Loucy (cell line): ENCODE results near the gene PTGDR.

ENCODE experiments used
- H2AFZ ChIP-seq: fragments of 200-600 bp; sonication (generic); 2 replicates; pipeline ENCODE4 v1.6.0; 2016; ENCODE audit warnings: antibody characterized with exemption, mild to moderate bottlenecking, low read length, moderate library complexity
- H3F3A ChIP-seq: fragments of 200-600 bp; 2 replicates; pipeline ENCODE4 v1.6.0; 2016; ENCODE audit warnings: antibody characterized with exemption, low read depth, mild to moderate bottlenecking
- H3K27me3 ChIP-seq: fragments of 200-600 bp; sonication (generic); 2 replicates; pipeline ENCODE4 v1.6.1; 2014; ENCODE audit warnings: low read length, mild to moderate bottlenecking; ENCODE audit not compliant: insufficient read depth, poor library complexity, severe bottlenecking
- H3K36me3 ChIP-seq: fragments of 200-600 bp; sonication (generic); 2 replicates; pipeline ENCODE4 v1.6.1; 2016; ENCODE audit warnings: low read length; ENCODE audit not compliant: insufficient read depth
- H3K4me1 ChIP-seq: fragments of 200-600 bp; sonication (generic); 2 replicates; pipeline ENCODE4 v1.5.1; 2014; ENCODE audit warnings: low read length, mild to moderate bottlenecking; ENCODE audit not compliant: insufficient read depth, poor library complexity, severe bottlenecking
- H3K4me2 ChIP-seq: fragments of 200-600 bp; sonication (generic); 2 replicates; pipeline ENCODE4 v1.6.0; 2014; ENCODE audit warnings: antibody characterized with exemption, low read length, low read depth, mild to moderate bottlenecking; ENCODE audit not compliant: poor library complexity, severe bottlenecking
- H3K4me3 ChIP-seq: fragments of 200-600 bp; sonication (generic); 2 replicates; pipeline ENCODE4 v1.5.1; 2014; ENCODE audit warnings: low read length, mild to moderate bottlenecking, mixed read lengths; ENCODE audit not compliant: poor library complexity, severe bottlenecking
- H3K79me2 ChIP-seq: fragments of 200-600 bp; sonication (generic); 2 replicates; pipeline ENCODE4 v1.6.1; 2014; ENCODE audit warnings: low read length; ENCODE audit not compliant: insufficient read depth
- H3K9ac ChIP-seq: fragments of 200-600 bp; sonication (generic); 2 replicates; pipeline ENCODE4 v1.6.0; 2014; ENCODE audit warnings: mild to moderate bottlenecking, low read depth, low read length, moderate library complexity; ENCODE audit not compliant: poor library complexity, severe bottlenecking
- H3K9me2 ChIP-seq: fragments of 200-600 bp; sonication (generic); replicated peaks from 2 replicates; pipeline ENCODE4 v1.6.1; 2016; ENCODE audit warnings: low read depth, low read length, mixed read lengths
- H3K9me3 ChIP-seq: fragments of 200-600 bp; sonication (generic); 2 replicates; pipeline ENCODE4 v1.6.1; 2014; ENCODE audit warnings: mild to moderate bottlenecking, antibody characterized with exemption, low read length, low read depth; ENCODE audit not compliant: insufficient read depth
- H4K20me1 ChIP-seq: fragments of 200-600 bp; sonication (generic); 2 replicates; pipeline ENCODE4 v1.6.0; 2014; ENCODE audit warnings: antibody characterized with exemption, low read length, mild to moderate bottlenecking; ENCODE audit not compliant: insufficient read depth, poor library complexity, severe bottlenecking
- EZH2phosphoT487 ChIP-seq: fragments of 200-600 bp; IDR thresholded peaks from 2 replicates; pipeline ENCODE4 v1.6.1; 2018; ENCODE audit warnings: antibody characterized with exemption, mild to moderate bottlenecking, moderate library complexity, borderline replicate concordance
- TF ChIP-seq, protein P1 (sequence below): fragments of 200-600 bp; sonication (generic); conservative IDR thresholded peaks from 2 replicates; pipeline ENCODE4 v1.5.1; 2014; ENCODE audit warnings: mild to moderate bottlenecking, antibody characterized with exemption, low read length

The PTGDR gene

DNA sequence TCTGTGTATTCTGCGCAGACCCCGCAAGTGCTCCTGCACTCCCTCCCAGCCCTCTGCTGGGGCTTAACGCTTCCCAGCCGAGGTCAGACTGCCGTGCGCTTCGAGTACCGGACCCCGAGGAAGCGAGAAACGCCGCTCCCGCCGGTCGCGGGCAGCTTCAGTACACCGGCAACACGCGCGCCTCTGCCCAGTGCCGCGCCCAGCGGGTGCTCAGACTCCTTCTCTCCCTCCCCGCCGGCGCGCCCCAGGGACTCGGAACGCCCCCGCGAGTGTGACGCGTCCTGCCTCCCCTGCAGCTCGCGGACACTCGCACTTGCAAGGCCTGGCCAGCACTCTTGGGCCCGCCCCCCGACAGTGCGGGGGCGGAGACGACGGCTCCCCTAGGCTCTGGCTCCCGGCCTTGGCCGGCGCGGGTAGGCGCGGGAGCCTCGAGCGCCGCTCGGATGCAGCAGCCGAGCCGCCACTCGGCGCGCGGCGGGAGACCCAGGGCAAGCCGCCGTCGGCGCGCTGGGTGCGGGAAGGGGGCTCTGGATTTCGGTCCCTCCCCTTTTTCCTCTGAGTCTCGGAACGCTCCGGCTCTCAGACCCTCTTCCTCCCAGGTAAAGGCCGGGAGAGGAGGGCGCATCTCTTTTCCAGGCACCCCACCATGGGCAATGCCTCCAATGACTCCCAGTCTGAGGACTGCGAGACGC, 46.6 kb downstream of the PTGDR start, which contains the start of gene PTGER2:
TSS of gene PTGER2 (plus strand) at position 410 of the 692 bp plus-strand sequence. CDS start at position 647, 237 bp downstream.
- Histone ChIP-seq H3K79me2 (no peaks in the 10 kb centered on the region), H4K20me1 (no peaks in the 10 kb centered on the region), H3K4me3 (peak within 1 kb of the TSS; percentile 81), H3K27me3 (no peaks in the 10 kb centered on the region), H3K36me3 (no peaks in the 10 kb centered on the region), H3F3A (peaks cover 13% of the 10 kb centered on the region; the same call in 1 of the 2 replicates), H3K4me1 (peaks cover 80% of the 10 kb centered on the region), H2AFZ (peak within 1 kb of the TSS; percentile 91), H3K4me2 (peak within 1 kb of the TSS; percentile 89), H3K9me3 (no peaks in the 10 kb centered on the region), H3K9me2 (no peaks in the 10 kb centered on the region), H3K9ac (peak within 1 kb of the TSS; percentile 67)
- no peak for TF ChIP-seq EZH2phosphoT487
- TF ChIP-seq, protein P1, sequence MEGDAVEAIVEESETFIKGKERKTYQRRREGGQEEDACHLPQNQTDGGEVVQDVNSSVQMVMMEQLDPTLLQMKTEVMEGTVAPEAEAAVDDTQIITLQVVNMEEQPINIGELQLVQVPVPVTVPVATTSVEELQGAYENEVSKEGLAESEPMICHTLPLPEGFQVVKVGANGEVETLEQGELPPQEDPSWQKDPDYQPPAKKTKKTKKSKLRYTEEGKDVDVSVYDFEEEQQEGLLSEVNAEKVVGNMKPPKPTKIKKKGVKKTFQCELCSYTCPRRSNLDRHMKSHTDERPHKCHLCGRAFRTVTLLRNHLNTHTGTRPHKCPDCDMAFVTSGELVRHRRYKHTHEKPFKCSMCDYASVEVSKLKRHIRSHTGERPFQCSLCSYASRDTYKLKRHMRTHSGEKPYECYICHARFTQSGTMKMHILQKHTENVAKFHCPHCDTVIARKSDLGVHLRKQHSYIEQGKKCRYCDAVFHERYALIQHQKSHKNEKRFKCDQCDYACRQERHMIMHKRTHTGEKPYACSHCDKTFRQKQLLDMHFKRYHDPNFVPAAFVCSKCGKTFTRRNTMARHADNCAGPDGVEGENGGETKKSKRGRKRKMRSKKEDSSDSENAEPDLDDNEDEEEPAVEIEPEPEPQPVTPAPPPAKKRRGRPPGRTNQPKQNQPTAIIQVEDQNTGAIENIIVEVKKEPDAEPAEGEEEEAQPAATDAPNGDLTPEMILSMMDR, result no peak

DNA sequence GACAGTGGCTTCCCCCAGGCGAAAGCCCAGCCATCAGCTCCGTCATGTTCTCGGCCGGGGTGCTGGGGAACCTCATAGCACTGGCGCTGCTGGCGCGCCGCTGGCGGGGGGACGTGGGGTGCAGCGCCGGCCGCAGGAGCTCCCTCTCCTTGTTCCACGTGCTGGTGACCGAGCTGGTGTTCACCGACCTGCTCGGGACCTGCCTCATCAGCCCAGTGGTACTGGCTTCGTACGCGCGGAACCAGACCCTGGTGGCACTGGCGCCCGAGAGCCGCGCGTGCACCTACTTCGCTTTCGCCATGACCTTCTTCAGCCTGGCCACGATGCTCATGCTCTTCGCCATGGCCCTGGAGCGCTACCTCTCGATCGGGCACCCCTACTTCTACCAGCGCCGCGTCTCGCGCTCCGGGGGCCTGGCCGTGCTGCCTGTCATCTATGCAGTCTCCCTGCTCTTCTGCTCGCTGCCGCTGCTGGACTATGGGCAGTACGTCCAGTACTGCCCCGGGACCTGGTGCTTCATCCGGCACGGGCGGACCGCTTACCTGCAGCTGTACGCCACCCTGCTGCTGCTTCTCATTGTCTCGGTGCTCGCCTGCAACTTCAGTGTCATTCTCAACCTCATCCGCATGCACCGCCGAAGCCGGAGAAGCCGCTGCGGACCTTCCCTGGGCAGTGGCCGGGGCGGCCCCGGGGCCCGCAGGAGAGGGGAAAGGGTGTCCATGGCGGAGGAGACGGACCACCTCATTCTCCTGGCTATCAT, 47.3 kb downstream of the PTGDR start:
- no peaks in the 10 kb centered on the region for H3K27me3 ChIP-seq
- H3K4me1 ChIP-seq, result peaks cover 84% of the 10 kb centered on the region
- peaks cover 16% of the 10 kb centered on the region; the same call in 1 of the 2 replicates for H3F3A ChIP-seq
- peak overlapping the region; percentile 81 for H3K4me3 ChIP-seq
- TF ChIP-seq, protein P1, result no peak
- TF ChIP-seq EZH2phosphoT487, result no peak
- no peaks in the 10 kb centered on the region for H4K20me1 ChIP-seq
- H3K9ac ChIP-seq, result peak overlapping the region; percentile 67
- no peaks in the 10 kb centered on the region for H3K79me2 ChIP-seq
- H3K36me3 ChIP-seq, result no peaks in the 10 kb centered on the region
- peak overlapping the region; percentile 91 for H2AFZ ChIP-seq
- peak overlapping the region; percentile 89 for H3K4me2 ChIP-seq
- no peaks in the 10 kb centered on the region for H3K9me2 ChIP-seq
- H3K9me3 ChIP-seq, result no peaks in the 10 kb centered on the region

DNA sequence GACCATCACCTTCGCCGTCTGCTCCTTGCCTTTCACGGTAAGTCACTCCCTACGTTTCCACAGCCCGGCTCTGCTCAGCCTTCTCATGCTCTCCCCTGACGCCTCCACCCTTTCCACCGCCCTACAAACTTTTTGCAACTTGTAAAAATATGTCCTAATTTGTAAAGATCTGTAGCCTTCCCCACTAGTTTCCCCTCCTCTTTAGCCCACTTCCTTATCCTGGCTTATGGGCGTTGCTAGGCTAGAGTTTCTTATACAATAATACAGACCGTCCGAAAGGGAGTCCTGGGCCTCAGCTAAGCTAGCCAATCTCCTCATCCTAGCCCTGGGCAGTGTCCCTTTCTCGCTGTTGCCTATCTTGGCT, 47.8 kb downstream of the PTGDR start:
- peak overlapping the region; percentile 67 for H3K9ac ChIP-seq
- peak overlapping the region; percentile 81 for H3K4me3 ChIP-seq
- H3K79me2 ChIP-seq, result no peaks in the 10 kb centered on the region
- H3F3A ChIP-seq, result peaks cover 16% of the 10 kb centered on the region; the same call in 1 of the 2 replicates
- no peaks in the 10 kb centered on the region for H4K20me1 ChIP-seq
- peak overlapping the region; percentile 91 for H2AFZ ChIP-seq
- no peaks in the 10 kb centered on the region for H3K9me2 ChIP-seq
- H3K9me3 ChIP-seq, result no peaks in the 10 kb centered on the region
- H3K36me3 ChIP-seq, result no peaks in the 10 kb centered on the region
- H3K4me2 ChIP-seq, result peak overlapping the region; percentile 89
- no peak for TF ChIP-seq EZH2phosphoT487
- TF ChIP-seq, protein P1, result no peak
- peaks cover 84% of the 10 kb centered on the region for H3K4me1 ChIP-seq
- no peaks in the 10 kb centered on the region for H3K27me3 ChIP-seq
